ENCODE measurements around the gene TRAPPC10.

DNA sequence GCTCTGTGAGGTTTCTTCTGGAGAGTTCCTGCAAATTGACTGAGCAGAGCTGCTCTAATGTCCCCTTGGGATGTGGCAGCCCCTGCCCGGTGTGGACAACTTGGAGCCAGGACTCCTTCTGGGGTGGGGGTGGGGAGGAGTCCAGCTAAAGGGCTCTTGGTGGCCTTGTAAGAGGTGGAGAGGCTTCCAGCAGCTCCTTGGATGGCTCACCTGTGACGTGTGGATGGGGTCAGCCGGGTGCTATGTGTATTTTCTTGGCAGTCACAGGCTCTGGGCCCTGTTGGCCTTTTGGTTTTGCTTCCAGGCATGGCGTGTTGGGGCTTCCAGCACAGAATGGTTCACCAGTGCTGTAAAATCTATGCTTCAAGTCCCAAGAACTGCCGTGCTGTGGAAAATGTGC lies 38.2 kb downstream of the TRAPPC10 start:
- TF ChIP-seq CTCF (IDR thresholded peaks at IDR 0.05) = no peak
- no peak for TF ChIP-seq POLR2A (IDR thresholded peaks at IDR 0.05)
